SIG-M5 treated with dmso at 0.1 percent for 504 hours (cell line): ENCODE data around the gene FUT8.
"Not testable (repeated sequence)": the region's sequence is repeated elsewhere in the genome, so short reads cannot be mapped to it uniquely, and the experiment has no call there.

Experiments used
- DNase-seq: peaks from one replicate; lab custom pipeline; 2025; ENCODE audit not compliant: unreplicated experiment; lab: John Stamatoyannopoulos, UW

Gene FUT8

GRCh38 chr14:65449647-65450046 is 37.1 kb downstream of the FUT8 start:
- no peak for DNase-seq

DNA sequence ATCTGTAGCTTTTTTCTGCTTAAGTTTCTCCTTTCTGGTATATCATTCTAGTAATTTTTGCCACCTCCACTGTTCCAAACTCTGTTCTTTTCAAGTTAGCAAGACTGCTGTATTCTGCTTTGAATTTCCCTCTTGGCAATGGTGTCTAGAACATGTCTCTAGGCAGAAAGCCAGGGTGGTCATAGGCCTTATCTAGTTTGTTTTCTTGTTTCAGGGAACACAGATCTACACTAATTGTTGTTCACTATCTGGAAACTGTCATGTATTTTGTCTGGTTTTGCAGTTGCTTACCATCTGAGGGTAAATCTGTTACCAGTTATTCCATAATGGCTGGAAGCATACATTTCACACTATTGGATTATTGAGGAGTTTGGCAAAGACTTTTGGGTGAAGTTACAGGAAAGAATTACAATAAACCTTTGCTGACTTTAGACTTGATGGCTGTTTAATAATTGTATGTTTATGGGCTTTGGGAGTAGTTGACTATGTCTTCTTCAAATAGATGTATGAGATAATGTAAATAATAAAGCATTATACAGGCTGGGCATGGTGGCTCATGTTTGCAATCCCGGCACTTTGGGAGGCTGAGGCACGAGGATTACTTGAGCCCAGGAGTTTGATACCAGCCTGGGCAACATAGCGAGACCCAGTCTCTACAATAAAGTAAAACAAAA is 41.4 kb downstream of the FUT8 start:
- DNase-seq, result no peak

- no peak for DNase-seq
Observed at GRCh38 chr14:65456247-65456646, 43.7 kb downstream of the FUT8 start.

DNA sequence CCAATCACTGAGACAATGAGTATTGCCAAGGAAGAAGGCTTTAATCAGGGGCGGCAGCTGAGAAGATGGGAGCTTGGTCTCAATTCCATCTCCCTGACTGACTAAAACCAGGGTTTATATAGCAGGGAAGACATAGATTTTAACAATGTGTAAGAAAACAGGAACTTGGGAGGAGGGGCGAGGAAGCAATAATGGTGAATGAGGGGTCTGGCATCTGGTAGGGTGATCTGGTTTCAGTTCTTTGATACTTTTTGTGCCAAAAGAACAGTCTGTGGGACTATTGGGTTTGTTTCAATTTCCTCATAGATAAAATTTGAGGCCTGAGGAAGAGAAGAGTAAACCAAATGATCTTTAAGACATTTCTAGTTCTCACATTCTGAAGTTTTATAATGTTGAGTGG is 49.2 kb downstream of the FUT8 start:
- DNase-seq, result peak; percentile 39

DNA sequence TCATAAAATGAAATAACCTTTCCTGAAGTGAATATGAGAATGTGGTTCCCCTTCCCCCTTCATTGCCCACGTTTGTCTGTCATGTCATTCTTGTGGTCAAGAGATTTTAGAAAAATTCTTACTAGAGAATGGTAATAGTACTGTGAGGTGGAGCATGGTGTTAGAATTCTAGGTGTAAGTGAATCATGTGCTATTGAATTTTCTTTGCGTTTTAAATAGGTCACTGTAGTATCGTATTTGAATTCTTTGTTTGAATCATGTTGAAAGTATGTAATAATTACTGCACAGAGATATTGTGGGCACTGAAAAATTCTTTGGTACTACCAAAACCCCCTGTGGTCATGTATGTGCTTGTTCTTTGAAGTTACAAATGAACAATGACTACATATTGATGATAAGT is 49.9 kb downstream of the FUT8 start:
- no peak for DNase-seq

DNA sequence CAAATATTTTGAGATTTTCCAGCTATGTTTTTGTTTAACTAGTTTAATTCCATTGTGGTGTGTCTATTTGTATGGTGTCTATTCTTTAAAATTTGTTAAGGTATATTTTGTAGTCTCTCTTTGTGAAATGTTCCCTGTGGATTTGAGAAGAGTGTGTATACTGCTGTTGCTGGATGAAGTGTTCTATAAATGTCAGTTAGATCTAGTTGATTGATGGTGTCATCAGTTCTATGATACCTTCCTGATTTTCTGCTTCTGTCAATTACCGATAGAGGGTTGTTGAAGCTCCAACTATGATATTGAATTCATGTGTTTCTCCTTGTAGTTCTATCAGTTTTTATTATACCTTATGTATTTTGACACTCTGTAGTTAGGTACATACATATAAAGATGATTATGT is 53.1 kb downstream of the FUT8 start:
- DNase-seq, result no peak

DNA sequence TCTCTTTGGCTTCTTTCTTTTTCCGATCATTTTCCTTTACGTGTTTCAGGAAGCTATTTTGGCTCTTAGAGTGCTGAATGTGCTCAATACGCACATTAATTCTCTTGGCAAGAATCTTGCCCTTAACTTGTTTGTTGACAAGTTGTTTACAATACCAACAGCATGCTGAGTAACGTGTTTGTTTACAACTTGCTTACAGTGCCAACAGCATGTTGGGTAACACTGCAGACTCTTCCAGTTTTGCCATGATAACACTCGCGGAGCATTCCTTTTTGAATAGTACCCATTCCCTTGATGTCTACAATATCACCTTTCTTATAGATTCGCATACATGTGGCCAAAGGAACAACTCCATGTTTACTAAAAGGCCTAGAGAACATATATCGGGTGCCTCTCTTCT is 55.4 kb downstream of the FUT8 start:
- DNase-seq, result not testable (repeated sequence)

GRCh38 chr14:65469903-65470302 is 57.4 kb downstream of the FUT8 start:
- DNase-seq, result no peak

- DNase-seq, result no peak
Observed at GRCh38 chr14:65470404-65470880, 57.9 kb downstream of the FUT8 start.

- DNase-seq, result no peak
Observed at GRCh38 chr14:65471038-65471878, 58.7 kb downstream of the FUT8 start.

DNA sequence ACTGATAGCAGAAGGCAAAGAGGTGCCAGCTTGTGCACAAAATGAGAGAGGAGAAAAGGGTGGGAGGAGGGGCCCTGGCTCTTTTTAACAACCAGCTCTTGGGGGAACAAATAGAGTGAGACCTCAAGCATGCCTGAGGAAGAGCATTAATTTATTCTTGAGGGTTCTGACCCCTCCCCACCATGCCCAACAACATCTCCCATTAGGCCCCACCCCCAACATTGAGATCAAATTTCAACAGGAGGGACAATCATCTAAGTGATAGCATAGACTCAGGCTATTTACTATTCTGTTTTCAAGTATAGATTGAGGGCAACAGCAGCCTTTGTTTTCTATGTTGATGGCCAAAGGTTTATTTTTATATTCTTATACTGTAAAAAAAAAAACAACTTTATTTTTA is 59.7 kb downstream of the FUT8 start:
- no peak for DNase-seq

GRCh38 chr14:65476273-65476941 is 63.9 kb downstream of the FUT8 start:
- no peak for DNase-seq

GRCh38 chr14:65476942-65477318 is 64.4 kb downstream of the FUT8 start:
- no peak for DNase-seq

DNA sequence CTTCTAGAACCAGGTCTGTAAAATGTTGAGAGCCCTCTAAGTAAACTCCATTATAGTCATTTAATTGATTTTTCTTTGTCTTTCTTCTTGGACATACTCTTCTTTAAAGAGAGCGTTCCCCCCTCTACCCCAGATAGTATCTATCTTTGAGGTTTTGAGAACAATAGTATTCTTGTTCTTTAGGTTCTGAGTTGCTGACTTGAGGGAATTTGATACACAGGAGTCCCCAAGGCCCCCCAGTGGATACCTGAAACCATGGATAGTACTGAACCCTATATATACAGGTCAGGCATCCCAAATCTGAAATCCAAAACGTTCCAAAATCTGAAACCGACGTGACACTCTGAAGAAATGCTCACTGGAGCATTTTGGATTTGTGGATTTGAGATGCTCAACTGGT is 65.5 kb downstream of the FUT8 start:
- DNase-seq, result no peak

- DNase-seq, result no peak
Observed at GRCh38 chr14:65478596-65478995, 66.1 kb downstream of the FUT8 start.

DNA sequence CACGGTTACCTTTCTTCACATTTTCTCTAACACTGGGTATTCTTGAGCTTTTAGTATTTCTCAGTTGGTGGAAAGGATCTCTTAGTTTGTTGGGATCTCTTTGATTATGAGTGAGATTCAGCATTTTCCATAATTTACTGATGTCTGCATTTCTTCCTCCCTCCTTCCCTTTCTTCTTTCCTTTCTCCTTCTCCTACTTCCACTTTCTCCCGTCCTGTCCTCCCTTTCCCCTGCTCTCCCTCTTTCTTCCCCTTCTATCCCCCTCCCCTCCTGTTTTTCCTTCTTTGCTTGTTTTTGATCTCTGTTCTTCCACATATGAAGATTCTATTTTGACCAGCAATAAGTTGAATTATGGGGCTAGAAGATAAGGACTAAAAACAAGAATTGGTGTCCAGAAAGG is 66.9 kb downstream of the FUT8 start:
- DNase-seq, result no peak

GRCh38 chr14:65482757-65483438 is 70.4 kb downstream of the FUT8 start:
- DNase-seq, result no peak

GRCh38 chr14:65483647-65484046 is 71.1 kb downstream of the FUT8 start:
- DNase-seq, result no peak

DNA sequence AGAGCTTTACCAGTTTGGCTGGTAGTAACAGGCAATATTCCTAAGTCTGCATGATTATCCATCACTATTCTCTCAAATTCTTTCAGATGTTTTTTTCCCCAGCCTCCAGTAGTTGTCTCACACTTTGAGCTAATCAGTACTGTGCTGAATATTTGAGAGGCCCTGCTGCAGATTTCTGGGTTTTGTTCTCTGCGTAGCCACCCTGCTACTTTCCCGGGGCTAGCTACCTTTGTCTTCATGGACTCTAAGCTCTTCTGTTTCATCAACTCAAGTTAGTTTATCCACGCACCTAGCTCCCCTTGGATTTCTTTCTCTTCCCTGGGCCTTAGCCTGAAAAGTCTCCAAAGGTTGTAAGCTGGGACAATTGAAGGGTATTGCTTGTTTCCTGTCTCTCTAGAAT is 73.0 kb downstream of the FUT8 start:
- DNase-seq, result no peak

GRCh38 chr14:65486863-65487262 is 74.3 kb downstream of the FUT8 start:
- no peak for DNase-seq

DNA sequence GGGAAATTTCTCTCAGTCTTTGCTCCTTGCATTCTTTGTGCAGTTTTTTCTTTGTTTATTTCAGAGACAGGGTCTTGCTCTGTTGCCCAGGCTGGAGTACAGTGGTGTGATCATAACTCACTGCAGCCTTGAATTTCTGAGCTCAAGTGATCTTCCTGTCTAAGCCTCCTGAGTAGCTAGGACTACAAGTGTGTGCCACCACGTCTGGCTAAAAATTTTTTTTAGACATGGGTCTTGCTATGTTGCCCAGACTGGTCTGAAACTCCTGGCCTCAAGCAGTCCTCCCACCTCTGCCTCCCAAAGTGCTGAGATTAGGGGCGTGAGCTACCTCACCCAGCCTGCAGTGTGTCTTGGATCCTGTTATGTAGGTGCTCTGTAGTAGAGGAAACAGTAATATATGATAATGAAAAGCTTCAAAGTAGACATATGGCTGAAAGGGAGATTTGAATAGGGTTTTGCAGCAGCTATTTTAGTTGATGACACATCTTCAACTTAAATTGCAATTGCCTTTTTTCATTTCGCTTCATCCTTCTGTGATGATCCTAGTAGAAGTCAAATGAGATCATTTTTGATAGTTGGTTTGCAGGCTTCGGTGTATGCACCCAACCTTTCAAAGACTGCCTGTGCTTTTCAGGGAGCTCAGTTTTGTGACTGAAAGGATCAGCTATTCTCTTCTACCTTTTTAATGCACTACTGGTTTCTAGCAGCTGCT is 75.4 kb downstream of the FUT8 start:
- DNase-seq, result no peak
